NAMALWA (cell line): ENCODE data around the gene STRIP1.
"Not testable (repeated sequence)": the region's sequence is repeated elsewhere in the genome, so short reads cannot be mapped to it uniquely, and the experiment has no call there.

Source experiments
- DNase-seq: peaks from one replicate; pipeline ENCODE4 v3.0.0-alpha.2; 2015; ENCODE audit warnings: low spot score

The STRIP1 gene

DNA sequence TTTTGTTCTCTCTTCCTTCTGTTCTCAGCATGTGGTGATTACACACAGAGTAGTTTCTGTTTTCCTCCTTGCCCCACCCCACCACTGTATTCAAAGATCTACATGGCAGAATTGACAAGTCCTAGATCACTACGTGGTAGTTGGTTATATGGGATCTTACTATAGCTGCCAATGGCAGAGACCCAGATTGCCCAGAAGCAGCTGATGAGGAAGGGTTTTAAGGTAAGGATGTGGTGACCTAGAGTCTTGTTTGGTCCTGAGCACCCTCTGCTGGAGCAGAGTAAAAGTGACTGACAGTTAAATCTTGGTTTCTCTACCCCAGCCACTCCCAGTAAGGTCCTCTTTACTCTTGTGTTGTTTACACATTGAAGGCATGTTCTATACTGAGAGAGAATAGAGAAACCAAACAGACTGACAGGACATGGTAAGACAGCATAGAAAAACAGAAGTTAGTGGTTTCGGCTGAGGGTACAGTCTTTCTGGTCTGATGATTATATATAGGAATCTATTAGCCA lies 22.8 kb upstream of the STRIP1 start:
- peak; percentile 93 for DNase-seq

DNA sequence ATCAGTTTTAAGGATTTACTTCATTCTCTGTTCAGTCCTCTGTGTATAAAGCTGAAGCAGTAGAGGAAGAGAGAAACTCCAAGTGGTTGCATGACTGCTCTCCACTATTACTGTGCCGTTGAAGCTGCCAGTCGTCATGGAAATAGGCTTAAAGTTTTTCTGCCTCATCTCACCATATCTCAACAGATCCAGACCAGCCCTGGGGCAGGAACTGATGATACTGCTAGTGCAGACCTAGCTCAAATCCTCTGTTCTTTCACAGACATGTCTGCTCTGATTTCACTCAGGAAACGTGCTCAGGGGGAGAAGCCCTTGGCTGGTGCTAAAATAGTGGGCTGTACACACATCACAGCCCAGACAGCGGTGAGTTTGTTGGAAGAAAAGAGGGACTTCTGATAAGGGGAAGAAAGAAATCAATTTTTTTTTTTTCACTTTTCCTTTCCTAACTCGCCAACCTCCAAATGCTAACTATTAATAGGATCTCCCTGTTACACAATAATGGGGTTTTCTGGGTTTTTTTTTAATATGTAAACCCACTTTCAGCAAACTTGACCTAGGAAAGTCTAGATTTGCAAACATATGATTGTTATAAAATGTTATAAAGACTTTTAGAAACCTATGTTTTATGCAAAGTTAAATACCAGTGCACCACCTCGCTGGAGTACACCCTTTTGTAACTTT lies 22.2 kb upstream of the STRIP1 start:
- DNase-seq = peak; percentile 82

DNA sequence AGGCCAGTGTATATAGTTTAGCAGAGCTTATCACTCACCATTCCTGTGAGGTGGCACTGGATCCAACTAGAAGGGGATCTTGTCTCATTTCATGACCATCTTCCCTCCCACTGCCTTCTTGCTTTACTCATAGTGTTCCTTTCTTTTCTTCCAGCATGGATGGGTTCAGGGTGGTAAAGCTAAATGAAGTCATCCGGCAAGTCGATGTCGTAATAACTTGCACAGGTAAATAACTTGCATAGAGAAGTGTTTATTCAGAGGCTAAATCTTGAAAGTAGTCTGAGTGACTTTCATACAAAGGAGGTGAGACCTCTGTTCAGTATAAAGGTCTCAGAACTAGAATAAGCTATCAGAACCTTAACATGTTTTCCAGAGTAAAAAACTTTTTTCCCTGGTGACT lies 16.6 kb upstream of the STRIP1 start:
- DNase-seq = no peak

GRCh38 chr1:110018396-110018795 lies 16.0 kb upstream of the STRIP1 start:
- DNase-seq = no peak

GRCh38 chr1:110019770-110020169 lies 14.7 kb upstream of the STRIP1 start:
- DNase-seq = no peak

DNA sequence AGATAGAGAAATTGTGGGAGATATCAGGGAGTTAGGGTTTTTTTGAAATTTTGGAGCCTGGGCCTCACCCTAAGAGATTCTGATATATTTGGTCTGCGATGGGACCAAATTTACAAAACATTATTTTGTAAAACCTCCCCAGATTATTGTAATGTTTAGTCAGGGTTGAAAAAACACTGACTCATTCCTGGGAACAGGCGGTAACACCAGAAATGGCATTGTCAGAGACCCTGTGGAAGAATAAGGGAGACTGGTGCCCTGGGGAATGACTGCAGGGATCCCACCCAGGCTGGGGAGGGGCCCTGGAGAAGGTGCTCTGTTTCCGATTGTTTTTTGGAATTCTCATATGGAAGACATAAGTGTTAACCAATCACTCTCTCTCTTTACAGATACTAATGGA lies 13.1 kb upstream of the STRIP1 start:
- DNase-seq = no peak

GRCh38 chr1:110024613-110025012 lies 9.8 kb upstream of the STRIP1 start:
- no peak for DNase-seq

DNA sequence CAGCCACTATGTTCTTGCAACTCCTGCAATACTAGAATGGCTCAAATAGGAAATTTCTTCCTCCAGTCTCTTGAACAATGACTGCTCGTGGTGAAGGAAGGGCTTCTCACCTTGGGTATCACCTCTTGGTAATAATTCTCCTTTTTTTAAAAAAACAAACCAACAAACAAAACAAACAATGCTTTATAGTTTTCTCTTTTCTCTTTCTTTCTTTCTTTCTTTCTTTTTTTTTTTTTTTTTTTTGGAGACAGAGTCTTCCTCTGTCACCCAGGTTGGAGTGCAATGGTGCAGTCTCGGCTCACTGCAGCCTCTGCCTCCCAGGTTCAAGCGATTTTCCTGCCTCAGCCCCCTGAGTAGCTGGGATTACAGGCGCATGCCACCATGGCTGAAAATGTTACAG lies 3.7 kb upstream of the STRIP1 start:
- DNase-seq = not testable (repeated sequence)

- DNase-seq = no peak
Observed at GRCh38 chr1:110032327-110032726, 2.1 kb upstream of the STRIP1 start.

GRCh38 chr1:110033421-110033820 lies 1.0 kb upstream of the STRIP1 start:
- DNase-seq = no peak

DNA sequence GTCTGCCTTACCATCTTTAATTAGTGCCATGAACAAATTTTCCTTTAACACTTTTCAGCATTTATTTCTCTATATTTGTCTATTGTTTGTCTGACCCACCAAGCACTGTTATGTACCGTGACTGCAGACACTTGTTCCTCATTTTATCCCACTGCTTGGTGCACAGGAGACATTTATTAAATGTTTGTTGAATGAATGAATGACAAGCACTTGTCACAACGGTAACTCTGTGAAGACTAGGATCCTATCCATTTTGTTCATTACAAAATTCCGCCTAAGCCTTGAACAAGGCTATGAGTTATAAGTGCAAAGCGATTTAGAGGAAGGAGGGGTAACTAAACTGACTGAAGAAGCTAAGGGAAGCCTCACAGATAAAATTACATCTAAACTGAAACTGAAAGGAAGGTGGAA lies 379 bp upstream of the STRIP1 start:
- no peak for DNase-seq

DNA sequence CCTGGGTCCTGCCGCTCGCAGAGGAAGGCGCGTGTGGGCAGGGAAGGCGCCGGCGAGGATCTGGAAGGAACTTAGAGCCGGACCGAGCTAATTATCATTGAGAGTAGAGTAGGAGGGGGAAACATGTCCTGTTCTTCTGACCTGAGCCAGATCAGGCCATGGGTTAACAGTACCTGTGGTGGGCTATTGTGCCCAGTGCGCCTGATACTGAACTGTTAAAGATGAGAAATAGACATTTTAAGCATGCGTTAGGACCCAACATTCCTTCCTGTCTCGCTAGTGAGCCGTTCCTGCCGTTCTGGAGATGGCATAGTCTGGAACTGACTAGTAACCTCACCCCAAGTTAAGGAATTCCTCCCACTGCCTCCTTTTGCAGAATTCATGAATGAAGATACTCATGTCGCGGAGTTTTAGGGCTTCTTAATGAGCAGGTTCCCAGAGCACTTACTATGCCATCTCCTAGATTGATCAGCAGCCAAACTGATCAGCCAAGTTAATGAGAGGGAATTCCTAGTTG lies 870 bp downstream of the STRIP1 start:
- no peak for DNase-seq

DNA sequence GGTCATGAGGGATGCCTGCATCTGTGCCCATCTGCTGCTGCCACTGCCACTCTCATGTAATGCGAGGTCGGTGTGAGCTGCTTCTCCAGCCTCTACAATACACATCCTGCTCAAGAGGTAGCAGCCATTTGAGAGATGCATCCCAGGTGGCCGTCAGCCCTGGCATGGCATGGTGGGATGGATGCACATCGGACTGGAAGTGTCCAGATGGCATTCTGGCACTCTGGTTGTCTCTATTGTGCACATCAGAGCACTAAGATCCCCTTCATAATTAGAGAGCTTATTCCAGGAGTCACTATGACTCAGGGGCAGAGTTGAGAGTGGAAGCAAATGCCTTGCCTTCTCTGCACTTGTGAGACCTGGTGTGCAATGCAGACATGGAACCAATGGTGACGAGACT lies 3.8 kb downstream of the STRIP1 start:
- no peak for DNase-seq

DNA sequence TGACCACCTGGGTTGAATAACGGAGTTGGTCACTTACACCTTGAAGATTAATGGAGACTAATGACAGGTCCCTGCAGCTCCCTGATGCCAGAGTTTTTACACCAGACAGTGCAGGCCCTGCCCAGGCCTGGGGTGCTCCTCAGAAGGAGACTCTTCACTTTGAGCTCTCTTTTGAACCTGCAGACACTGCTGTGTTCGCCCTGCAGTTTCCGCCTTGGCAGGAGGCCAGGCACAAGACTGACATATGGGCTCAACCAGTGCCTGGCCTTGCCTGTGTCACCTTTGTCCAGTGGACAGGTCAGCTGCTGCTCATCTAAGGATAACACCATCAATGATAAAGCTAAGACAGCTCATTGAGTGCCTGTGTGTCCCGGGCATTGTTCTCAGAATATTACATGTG lies 5.2 kb downstream of the STRIP1 start:
- DNase-seq = no peak

DNA sequence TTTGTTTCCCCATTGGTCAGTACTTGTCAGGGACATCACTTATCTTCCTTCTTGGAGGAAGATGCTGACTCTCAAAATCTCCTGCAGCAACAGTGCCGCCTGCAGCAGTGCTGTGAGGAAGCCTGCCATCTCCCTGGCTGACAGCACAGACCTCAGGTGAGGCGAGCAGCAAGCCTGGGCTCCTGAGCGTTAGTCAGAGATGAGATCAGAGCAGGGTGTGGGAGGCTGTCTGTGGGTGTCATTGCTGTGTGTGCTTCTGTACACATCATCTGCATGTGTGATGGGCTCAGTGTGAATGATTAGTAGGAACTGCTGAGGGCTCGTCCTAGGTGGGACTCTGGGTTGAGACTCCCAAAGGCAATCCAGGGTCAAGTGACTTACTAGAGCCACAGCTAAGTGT lies 6.1 kb downstream of the STRIP1 start:
- DNase-seq = no peak

- no peak for DNase-seq
Observed at GRCh38 chr1:110043016-110043415, 8.6 kb downstream of the STRIP1 start.

GRCh38 chr1:110047463-110047862 lies 13.0 kb downstream of the STRIP1 start:
- DNase-seq = no peak

- DNase-seq = no peak
Observed at GRCh38 chr1:110048240-110048639, 13.8 kb downstream of the STRIP1 start.

DNA sequence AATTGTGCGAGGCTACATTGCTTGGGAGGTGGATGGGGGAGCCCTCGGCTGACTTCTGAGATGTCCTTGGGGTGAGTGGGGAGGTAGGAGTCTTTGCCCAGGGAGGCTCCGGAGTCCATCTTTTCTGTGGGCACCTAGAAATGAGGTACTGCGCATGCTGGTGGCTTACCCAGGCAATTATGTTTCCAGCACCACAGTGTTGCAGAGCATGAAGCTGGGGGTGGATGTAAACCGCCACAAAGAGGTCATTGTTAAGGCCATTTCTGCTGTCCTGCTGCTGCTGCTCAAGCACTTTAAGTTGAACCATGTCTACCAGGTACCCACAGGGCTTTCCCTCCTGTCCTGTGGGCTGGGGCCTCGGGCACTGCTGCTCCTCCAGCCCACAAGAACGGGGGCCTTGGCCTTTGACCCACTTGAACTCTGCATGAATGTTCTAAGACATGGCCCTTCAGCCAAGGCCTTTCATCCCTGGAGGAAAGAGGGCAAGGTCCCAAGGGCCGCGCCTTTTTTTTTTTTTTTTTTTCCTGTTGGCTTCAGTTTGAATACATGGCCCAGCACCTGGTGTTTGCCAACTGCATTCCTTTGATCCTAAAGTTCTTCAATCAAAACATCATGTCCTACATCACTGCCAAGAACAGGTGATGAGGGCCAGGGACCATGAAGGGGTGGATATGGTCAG lies 14.6 kb downstream of the STRIP1 start:
- DNase-seq = no peak

GRCh38 chr1:110049801-110050601 lies 15.6 kb downstream of the STRIP1 start:
- DNase-seq = no peak

DNA sequence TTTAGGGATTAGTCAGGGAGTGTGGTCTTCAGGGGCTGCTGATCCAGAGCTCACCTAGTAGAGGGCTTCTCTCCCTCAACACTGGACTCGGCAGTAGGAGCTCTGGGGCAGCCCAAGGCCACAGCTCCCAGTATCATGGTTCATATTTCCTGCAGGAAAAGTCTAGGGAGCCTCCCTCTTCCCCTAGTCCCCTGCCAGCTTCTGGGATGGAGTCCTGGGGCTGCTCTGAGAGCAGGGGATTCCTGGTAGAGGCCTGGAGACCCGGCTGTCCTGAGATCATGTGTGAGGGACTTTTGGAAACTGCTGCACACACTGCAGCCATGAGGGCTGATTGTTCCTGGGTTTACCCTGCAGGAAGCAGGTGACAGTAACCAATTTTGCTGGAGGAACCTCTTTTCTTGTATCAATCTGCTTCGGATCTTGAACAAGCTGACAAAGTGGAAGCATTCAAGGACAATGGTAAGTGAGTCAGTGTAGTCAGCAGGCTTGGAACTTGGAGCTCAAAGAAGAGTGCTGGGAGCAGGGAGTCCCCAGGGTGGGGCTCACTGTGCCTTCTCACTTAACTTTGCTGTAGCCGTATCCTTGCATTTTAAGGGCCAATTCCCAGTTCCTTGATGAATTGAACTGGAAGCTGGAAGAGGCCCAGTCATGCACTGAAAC lies 16.3 kb downstream of the STRIP1 start:
- DNase-seq = no peak

GRCh38 chr1:110051262-110051648 lies 16.8 kb downstream of the STRIP1 start:
- no peak for DNase-seq
